ENCODE data around the gene ARPP19. TPM values are rescaled to one million over a fixed set of nuclear protein-coding genes. Genes with fewer than 3 reads are reported as not detected.
A peak's percentile ranks its signal among the peaks of the same experiment; 100 is the strongest.

ARPP19 gene
- total and polyA plus RNA-seq, 10 of the 15 experiments (the other 5 are each of a cell fraction or from before 2014, with no cell fraction given), result 77.2 to 167 (median 121) TPM

DNA sequence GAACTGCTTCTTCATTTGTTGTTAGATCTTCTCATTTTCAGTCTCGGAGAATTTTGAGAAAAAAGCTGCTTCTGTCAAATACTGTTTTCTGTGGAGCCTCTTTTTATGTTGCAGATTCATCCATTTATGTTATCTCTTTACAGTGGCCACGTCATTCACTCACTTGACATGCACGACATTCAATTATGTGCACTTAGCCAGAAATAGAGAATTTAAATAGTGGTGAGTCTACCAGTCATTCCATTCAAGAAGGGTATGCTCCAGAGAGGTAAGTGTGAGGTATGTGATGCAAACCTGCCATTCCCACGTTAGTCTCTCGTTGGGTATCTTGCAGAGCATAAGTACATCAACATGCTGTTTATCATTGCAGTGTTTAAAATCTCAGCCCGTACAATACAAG, 9.8 kb downstream of the ARPP19 start (continued):
- TF ChIP-seq, protein P1, sequence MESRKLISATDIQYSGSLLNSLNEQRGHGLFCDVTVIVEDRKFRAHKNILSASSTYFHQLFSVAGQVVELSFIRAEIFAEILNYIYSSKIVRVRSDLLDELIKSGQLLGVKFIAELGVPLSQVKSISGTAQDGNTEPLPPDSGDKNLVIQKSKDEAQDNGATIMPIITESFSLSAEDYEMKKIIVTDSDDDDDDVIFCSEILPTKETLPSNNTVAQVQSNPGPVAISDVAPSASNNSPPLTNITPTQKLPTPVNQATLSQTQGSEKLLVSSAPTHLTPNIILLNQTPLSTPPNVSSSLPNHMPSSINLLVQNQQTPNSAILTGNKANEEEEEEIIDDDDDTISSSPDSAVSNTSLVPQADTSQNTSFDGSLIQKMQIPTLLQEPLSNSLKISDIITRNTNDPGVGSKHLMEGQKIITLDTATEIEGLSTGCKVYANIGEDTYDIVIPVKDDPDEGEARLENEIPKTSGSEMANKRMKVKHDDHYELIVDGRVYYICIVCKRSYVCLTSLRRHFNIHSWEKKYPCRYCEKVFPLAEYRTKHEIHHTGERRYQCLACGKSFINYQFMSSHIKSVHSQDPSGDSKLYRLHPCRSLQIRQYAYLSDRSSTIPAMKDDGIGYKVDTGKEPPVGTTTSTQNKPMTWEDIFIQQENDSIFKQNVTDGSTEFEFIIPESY (IDR thresholded peaks at IDR 0.05), result no peak
- TF ChIP-seq WRNIP1 (IDR thresholded peaks at IDR 0.05; ENCODE audit: borderline replicate concordance, low read depth, low read length), result no peak
- TF ChIP-seq, protein P2, sequence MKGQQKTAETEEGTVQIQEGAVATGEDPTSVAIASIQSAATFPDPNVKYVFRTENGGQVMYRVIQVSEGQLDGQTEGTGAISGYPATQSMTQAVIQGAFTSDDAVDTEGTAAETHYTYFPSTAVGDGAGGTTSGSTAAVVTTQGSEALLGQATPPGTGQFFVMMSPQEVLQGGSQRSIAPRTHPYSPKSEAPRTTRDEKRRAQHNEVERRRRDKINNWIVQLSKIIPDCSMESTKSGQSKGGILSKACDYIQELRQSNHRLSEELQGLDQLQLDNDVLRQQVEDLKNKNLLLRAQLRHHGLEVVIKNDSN (IDR thresholded peaks at IDR 0.05; ENCODE audit: borderline replicate concordance, extremely low read length, insufficient read depth, low read depth, low read length), result no peak
- no peak for TF ChIP-seq CEBPB (IDR thresholded peaks at IDR 0.05; ENCODE audit: borderline replicate concordance in 1 of 2, low read depth in 2 of 2, low read length in 2 of 2)
- TF ChIP-seq, protein P3, sequence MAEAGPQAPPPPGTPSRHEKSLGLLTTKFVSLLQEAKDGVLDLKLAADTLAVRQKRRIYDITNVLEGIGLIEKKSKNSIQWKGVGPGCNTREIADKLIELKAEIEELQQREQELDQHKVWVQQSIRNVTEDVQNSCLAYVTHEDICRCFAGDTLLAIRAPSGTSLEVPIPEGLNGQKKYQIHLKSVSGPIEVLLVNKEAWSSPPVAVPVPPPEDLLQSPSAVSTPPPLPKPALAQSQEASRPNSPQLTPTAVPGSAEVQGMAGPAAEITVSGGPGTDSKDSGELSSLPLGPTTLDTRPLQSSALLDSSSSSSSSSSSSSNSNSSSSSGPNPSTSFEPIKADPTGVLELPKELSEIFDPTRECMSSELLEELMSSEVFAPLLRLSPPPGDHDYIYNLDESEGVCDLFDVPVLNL (IDR thresholded peaks at IDR 0.05; ENCODE audit: low read depth, low read length), result no peak
- TF ChIP-seq MEF2A (IDR thresholded peaks at IDR 0.05; ENCODE audit: insufficient read depth, low read depth, low read length), result peak; percentile 27; the same call in 1 of the 2 replicates
- no peak for TF ChIP-seq POLR2AphosphoS2 (IDR thresholded peaks at IDR 0.05; ENCODE audit: low read depth, low read length)
- TF ChIP-seq EED (IDR thresholded peaks at IDR 0.05; ENCODE audit: low read depth), result no peak
- no peak for TF ChIP-seq SMAD5 (IDR thresholded peaks at IDR 0.05; ENCODE audit: low read depth)
- no peak for TF ChIP-seq MTA2 (IDR thresholded peaks at IDR 0.05; ENCODE audit: low read depth)
- TF ChIP-seq, protein P4, sequence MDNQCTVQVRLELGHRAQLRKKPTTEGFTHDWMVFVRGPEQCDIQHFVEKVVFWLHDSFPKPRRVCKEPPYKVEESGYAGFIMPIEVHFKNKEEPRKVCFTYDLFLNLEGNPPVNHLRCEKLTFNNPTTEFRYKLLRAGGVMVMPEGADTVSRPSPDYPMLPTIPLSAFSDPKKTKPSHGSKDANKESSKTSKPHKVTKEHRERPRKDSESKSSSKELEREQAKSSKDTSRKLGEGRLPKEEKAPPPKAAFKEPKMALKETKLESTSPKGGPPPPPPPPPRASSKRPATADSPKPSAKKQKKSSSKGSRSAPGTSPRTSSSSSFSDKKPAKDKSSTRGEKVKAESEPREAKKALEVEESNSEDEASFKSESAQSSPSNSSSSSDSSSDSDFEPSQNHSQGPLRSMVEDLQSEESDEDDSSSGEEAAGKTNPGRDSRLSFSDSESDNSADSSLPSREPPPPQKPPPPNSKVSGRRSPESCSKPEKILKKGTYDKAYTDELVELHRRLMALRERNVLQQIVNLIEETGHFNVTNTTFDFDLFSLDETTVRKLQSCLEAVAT (IDR thresholded peaks at IDR 0.05), result no peak
- TF ChIP-seq TCF12 (IDR thresholded peaks at IDR 0.05; ENCODE audit: low read depth, low read length), result no peak
- no peak for TF ChIP-seq CHD1 (IDR thresholded peaks at IDR 0.05; ENCODE audit: low read depth, low read length)
- TF ChIP-seq BMI1 (IDR thresholded peaks at IDR 0.05; ENCODE audit: borderline replicate concordance), result no peak
- TF ChIP-seq CREM (IDR thresholded peaks at IDR 0.05; ENCODE audit: low read depth), result no peak
- TF ChIP-seq SIN3A (IDR thresholded peaks at IDR 0.05; ENCODE audit: low read depth, low read length), result no peak
- TF ChIP-seq, protein P5, sequence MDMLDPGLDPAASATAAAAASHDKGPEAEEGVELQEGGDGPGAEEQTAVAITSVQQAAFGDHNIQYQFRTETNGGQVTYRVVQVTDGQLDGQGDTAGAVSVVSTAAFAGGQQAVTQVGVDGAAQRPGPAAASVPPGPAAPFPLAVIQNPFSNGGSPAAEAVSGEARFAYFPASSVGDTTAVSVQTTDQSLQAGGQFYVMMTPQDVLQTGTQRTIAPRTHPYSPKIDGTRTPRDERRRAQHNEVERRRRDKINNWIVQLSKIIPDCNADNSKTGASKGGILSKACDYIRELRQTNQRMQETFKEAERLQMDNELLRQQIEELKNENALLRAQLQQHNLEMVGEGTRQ (IDR thresholded peaks at IDR 0.05; ENCODE audit: borderline replicate concordance, low read depth, low read length), result no peak
- 0 out of 2 replicates have a peak, but pooled peaks have one; percentile 18 for TF ChIP-seq RUNX3 (IDR thresholded peaks at IDR 0.05; ENCODE audit: low read length)
- TF ChIP-seq CREB1 (IDR thresholded peaks at IDR 0.05; ENCODE audit: low read depth), result 0 out of 2 replicates have a peak, but pooled peaks have one; percentile 30
- TF ChIP-seq, protein P6, sequence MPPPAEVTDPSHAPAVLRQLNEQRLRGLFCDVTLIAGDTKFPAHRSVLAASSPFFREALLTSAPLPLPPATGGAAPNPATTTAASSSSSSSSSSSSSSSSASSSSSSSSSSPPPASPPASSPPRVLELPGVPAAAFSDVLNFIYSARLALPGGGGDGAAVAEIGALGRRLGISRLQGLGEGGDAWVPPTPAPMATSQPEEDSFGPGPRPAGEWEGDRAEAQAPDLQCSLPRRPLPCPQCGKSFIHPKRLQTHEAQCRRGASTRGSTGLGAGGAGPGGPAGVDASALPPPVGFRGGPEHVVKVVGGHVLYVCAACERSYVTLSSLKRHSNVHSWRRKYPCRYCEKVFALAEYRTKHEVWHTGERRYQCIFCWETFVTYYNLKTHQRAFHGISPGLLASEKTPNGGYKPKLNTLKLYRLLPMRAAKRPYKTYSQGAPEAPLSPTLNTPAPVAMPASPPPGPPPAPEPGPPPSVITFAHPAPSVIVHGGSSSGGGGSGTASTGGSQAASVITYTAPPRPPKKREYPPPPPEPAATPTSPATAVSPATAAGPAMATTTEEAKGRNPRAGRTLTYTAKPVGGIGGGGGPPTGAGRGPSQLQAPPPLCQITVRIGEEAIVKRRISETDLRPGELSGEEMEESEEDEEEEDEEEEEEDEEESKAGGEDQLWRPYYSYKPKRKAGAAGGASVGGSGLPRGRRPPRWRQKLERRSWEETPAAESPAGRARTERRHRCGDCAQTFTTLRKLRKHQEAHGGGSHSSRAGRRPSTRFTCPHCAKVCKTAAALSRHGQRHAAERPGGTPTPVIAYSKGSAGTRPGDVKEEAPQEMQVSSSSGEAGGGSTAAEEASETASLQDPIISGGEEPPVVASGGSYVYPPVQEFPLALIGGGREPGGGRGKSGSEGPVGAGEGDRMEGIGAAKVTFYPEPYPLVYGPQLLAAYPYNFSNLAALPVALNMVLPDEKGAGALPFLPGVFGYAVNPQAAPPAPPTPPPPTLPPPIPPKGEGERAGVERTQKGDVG (CRISPR knock-in tag; IDR thresholded peaks at IDR 0.05), result no peak

Data from GM12878 (cell line).